ENCODE results near the gene RGS9BP. TPM values are rescaled to one million over a fixed set of nuclear protein-coding genes. Genes with fewer than 3 reads are reported as not detected.

The RGS9BP gene
- total and polyA plus RNA-seq, 2 of the 13 experiments (the other 11 are each of a cell fraction or from before 2014, with no cell fraction given): 0.01 TPM; not detected in 1

DNA sequence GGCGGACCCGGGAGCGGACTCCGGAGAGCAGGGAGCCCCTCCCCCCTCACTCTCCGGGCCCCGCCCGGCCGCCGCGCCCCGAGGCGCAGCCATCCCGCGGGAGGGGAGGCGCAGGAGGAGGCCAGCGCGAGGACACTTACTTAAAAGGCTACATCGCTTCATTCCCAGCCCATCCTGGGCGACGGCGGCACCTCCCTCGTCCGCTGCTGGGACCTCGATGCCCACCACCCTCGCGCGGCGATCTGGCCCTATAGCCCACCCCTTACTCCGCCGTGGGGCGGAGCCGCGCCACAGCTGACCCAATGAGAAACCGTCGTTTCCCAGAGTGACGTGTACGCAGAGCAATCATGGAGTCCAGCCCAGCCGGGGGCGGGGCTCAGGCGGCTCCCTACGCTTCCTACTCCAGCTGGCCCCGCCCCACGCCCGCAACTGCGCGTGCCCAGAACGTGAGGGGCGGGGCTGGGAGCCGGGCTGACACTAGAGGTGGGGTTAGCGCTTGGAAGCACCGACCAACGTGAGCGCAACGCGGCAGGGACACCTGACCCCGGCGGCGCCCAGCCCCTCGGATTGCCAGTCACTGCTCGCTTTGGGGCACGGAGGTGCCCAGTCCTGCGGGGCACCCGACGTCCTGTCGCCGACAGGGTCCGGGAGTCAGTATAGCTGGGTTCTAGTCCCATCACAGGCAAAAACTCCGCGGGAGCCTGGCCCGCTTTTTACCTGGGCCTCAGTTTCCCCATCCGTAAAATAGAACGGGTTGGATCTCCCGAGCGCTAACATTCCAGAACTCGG is 523 bp upstream of the RGS9BP start, which contains the start of gene ANKRD27 (continued):
- no peak for TF ChIP-seq DPF2 (CRISPR knock-in tag; IDR thresholded peaks at IDR 0.05; ENCODE audit: borderline replicate concordance, low read depth)
- no peak for TF ChIP-seq ZNF124 (CRISPR knock-in tag; IDR thresholded peaks at IDR 0.05)
- TF ChIP-seq, protein P1, sequence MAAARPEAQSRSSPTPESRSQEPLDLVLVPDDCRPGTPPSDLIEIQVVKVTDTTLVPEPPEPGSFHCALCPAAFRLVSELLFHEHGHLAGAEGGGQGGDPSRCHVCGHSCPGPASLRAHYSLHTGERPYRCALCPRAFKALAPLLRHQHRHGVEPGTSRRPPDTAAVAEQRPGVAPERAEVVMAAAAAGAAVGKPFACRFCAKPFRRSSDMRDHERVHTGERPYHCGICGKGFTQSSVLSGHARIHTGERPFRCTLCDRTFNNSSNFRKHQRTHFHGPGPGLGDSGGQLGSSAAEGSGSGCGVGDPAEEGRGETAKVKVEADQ (CRISPR knock-in tag; IDR thresholded peaks at IDR 0.05; ENCODE audit: borderline replicate concordance): no peak
- TF ChIP-seq SOX6 (IDR thresholded peaks at IDR 0.05): no peak
- 0 out of 2 replicates have a peak, but pooled peaks have one; percentile 13 for TF ChIP-seq SOX6 (CRISPR knock-in tag; IDR thresholded peaks at IDR 0.05)
- 0 out of 2 replicates have a peak, but pooled peaks have one; percentile 20 for TF ChIP-seq MIER3 (CRISPR knock-in tag; IDR thresholded peaks at IDR 0.05; ENCODE audit: borderline replicate concordance)
- peak; percentile 10; the same call in 1 of the 2 replicates for TF ChIP-seq MED1 (CRISPR knock-in tag; IDR thresholded peaks at IDR 0.05)
- peak; percentile 83; the same call in 1 of the 2 replicates for TF ChIP-seq ZNF598 (CRISPR knock-in tag; IDR thresholded peaks at IDR 0.05; ENCODE audit: borderline replicate concordance)
- TF ChIP-seq LCORL (IDR thresholded peaks at IDR 0.05): no peak
- TF ChIP-seq LCORL (CRISPR knock-in tag; IDR thresholded peaks at IDR 0.05): 0 out of 2 replicates have a peak, but pooled peaks have one; percentile 2
- TF ChIP-seq HNF4A (CRISPR knock-in tag; IDR thresholded peaks at IDR 0.05): no peak
- no peak for TF ChIP-seq NONO (IDR thresholded peaks at IDR 0.05)
- 0 out of 2 replicates have a peak, but pooled peaks have one; percentile 17 for TF ChIP-seq NONO (CRISPR knock-in tag; conservative IDR thresholded peaks at IDR 0.05)
- TF ChIP-seq, protein P2, sequence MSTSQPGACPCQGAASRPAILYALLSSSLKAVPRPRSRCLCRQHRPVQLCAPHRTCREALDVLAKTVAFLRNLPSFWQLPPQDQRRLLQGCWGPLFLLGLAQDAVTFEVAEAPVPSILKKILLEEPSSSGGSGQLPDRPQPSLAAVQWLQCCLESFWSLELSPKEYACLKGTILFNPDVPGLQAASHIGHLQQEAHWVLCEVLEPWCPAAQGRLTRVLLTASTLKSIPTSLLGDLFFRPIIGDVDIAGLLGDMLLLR (CRISPR knock-in tag; IDR thresholded peaks at IDR 0.05): 0 out of 2 replicates have a peak, but pooled peaks have one; percentile 4
- TF ChIP-seq ZNF234 (CRISPR knock-in tag; conservative IDR thresholded peaks at IDR 0.05): no peak
- TF ChIP-seq ZNF746 (CRISPR knock-in tag; IDR thresholded peaks at IDR 0.05): no peak
- TF ChIP-seq RFX5 (IDR thresholded peaks at IDR 0.05; ENCODE audit: low read depth, low read length): no peak
- peak; percentile 44; the same call in 1 of the 2 replicates for TF ChIP-seq HOXA3 (CRISPR knock-in tag; IDR thresholded peaks at IDR 0.05)
- 0 out of 2 replicates have a peak, but pooled peaks have one; percentile 2 for TF ChIP-seq IRX3 (CRISPR knock-in tag; IDR thresholded peaks at IDR 0.05; ENCODE audit: borderline replicate concordance, low read depth)
- TF ChIP-seq DR1 (CRISPR knock-in tag; IDR thresholded peaks at IDR 0.05): peak; percentile 45; the same call in 1 of the 2 replicates
- TF ChIP-seq PTBP1 (IDR thresholded peaks at IDR 0.05; ENCODE audit: low read depth, low read length, poor library complexity, severe bottlenecking): no peak
- TF ChIP-seq ONECUT2 (CRISPR knock-in tag; IDR thresholded peaks at IDR 0.05): no peak
- TF ChIP-seq ZNF484 (CRISPR knock-in tag; IDR thresholded peaks at IDR 0.05; ENCODE audit: borderline replicate concordance, low read depth): no peak
- no peak for TF ChIP-seq ZNF816 (CRISPR knock-in tag; IDR thresholded peaks at IDR 0.05; ENCODE audit: borderline replicate concordance)
- TF ChIP-seq ZNF136 (CRISPR knock-in tag; IDR thresholded peaks at IDR 0.05; ENCODE audit: low read depth): no peak
- TF ChIP-seq KMT2B (CRISPR knock-in tag; IDR thresholded peaks at IDR 0.05): 0 out of 2 replicates have a peak, but pooled peaks have one; percentile 41
- TF ChIP-seq, protein P3, sequence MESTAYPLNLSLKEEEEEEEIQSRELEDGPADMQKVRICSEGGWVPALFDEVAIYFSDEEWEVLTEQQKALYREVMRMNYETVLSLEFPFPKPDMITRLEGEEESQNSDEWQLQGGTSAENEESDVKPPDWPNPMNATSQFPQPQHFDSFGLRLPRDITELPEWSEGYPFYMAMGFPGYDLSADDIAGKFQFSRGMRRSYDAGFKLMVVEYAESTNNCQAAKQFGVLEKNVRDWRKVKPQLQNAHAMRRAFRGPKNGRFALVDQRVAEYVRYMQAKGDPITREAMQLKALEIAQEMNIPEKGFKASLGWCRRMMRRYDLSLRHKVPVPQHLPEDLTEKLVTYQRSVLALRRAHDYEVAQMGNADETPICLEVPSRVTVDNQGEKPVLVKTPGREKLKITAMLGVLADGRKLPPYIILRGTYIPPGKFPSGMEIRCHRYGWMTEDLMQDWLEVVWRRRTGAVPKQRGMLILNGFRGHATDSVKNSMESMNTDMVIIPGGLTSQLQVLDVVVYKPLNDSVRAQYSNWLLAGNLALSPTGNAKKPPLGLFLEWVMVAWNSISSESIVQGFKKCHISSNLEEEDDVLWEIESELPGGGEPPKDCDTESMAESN (CRISPR knock-in tag; conservative IDR thresholded peaks at IDR 0.05): peak; percentile 82

Measured in HepG2 (cell line).